PC-3 (cell line): ENCODE data around the gene TCP11.

Experiments
- EZH2 ChIP-seq: fragments of 300-600 bp; sonication (generic); IDR thresholded peaks from one replicate; pipeline ENCODE4 v1.6.1; 2017; ENCODE audit warnings: antibody characterized with exemption, mild to moderate bottlenecking, low read length; ENCODE audit not compliant: unreplicated experiment
- TF ChIP-seq, protein P1 (sequence below): fragments of 300-600 bp; sonication (generic); conservative IDR thresholded peaks from 2 replicates; pipeline ENCODE4 v1.5.1; 2017; ENCODE audit warnings: antibody characterized with exemption, low read depth, mild to moderate bottlenecking, low read length

DNA sequence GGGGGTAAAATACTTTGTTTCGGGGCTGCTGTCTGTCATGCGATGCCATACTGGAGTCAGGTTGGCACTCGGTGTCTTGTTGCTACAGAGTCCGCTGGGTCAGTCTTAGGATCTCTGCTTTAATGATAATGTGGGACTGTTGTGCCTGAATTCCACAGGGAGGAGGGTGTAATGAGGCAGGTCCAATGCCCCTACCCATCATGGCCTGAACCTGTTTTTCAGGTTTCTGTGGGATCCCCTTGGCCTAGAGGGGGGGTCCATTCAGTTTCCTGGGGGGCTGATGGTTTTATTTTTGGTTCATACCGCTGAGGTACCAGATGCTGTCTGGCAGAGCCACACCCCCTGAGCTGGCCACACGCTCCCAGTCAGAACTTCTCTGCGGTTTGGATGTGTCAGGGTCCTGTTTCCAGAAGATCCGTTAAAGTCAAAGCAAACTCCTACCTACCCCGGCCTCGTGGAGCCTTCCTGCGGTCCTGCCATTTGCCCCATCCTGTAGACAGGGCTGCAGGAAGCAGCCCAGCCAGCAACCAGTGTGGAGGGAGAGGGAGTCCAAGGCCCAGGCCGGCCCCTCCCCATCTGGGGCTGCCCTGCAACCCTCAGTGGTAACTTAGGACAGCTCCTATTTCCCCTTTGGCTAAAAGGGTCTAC, 69.7 kb downstream of the TCP11 start:
- TF ChIP-seq, protein P1, sequence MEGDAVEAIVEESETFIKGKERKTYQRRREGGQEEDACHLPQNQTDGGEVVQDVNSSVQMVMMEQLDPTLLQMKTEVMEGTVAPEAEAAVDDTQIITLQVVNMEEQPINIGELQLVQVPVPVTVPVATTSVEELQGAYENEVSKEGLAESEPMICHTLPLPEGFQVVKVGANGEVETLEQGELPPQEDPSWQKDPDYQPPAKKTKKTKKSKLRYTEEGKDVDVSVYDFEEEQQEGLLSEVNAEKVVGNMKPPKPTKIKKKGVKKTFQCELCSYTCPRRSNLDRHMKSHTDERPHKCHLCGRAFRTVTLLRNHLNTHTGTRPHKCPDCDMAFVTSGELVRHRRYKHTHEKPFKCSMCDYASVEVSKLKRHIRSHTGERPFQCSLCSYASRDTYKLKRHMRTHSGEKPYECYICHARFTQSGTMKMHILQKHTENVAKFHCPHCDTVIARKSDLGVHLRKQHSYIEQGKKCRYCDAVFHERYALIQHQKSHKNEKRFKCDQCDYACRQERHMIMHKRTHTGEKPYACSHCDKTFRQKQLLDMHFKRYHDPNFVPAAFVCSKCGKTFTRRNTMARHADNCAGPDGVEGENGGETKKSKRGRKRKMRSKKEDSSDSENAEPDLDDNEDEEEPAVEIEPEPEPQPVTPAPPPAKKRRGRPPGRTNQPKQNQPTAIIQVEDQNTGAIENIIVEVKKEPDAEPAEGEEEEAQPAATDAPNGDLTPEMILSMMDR = no peak
- no peak for TF ChIP-seq EZH2
